Prostate gland (tissue), 2 donors: ENCODE results near the gene JAK1.

Experiments
- CTCF ChIP-seq, 4 experiments: fragments of 200-600 bp in 2 of 4; fragments of 450-650 bp in 2 of 4; sonication (generic) in 2 of 4; IDR thresholded peaks; 1 replicate in 3 of 4; 2 replicates in 1 of 4; pipeline ENCODE4 v1.5.1; 2016 to 2019; ENCODE audit warnings: antibody characterized with exemption in 4 of 4, mild to moderate bottlenecking in 2 of 4, moderate library complexity in 2 of 4
- POLR2AphosphoS5 ChIP-seq: sonication (generic); formaldehyde crosslinking; IDR thresholded peaks from one replicate; pipeline ENCODE4 v1.6.1; 2017; ENCODE audit warnings: antibody characterized with exemption

- no peak for TF ChIP-seq CTCF (IDR thresholded peaks at IDR 0.05)
- TF ChIP-seq POLR2AphosphoS5, result no peak
Measured at GRCh38 chr1:64913361-64914015, 52.9 kb downstream of the JAK1 start.
